ENCODE data around the gene MAPKBP1. TPM values are rescaled to one million over a fixed set of nuclear protein-coding genes. Genes with fewer than 3 reads are reported as not detected.

MAPKBP1 gene
- total and polyA plus RNA-seq, 2 of the 8 experiments (the other 6 are each of a cell fraction or from before 2014, with no cell fraction given), result 4.3 to 11.3 TPM

- H3K79me1 ChIP-seq (ENCODE audit: low read depth, low read length), result no peaks in the 10 kb centered on the region
- no peak overlapping the region for H2BK20ac ChIP-seq (ENCODE audit: low read length)
- ChIA-PET CTCF (ENCODE audit: partially characterized antibody) (interaction anchor here (0.8 to 3.6 kb wide), 9 partner anchors 9 to 45 kb away, joined by 3 to 21 read pairs (median 7); partner anchors contain the start of gene PLA2G4B), POLR2A (ENCODE audit: partially characterized antibody) (interaction anchor here (1.1 kb wide), 1 partner anchor 30 kb away, joined by 3 read pairs; no protein-coding TSS in a partner anchor)
- DNase-seq (ENCODE audit: low read depth in 1 of 2, low spot score in 2 of 2) (no peak), FAIRE-seq (no peak)
- no peak overlapping the region for H3K9ac ChIP-seq (replicated peaks in 1 of 4; ENCODE audit: extremely low read depth in 1 of 4, low read depth in 3 of 4, low read length in 3 of 4)
- H3K18ac ChIP-seq (ENCODE audit: extremely low read depth, low read length), result no peak overlapping the region
- no peak overlapping the region for H2AK5ac ChIP-seq (ENCODE audit: low read depth, low read length)
- no peaks in the 10 kb centered on the region for H3K36me3 ChIP-seq (ENCODE audit: control insufficient read depth in 2 of 4, insufficient read depth in 4 of 4, low read length in 3 of 4)
- H3K27ac ChIP-seq (ENCODE audit: low read depth, low read length), result no peak overlapping the region
- no peaks in the 10 kb centered on the region for H3K79me2 ChIP-seq (ENCODE audit: control insufficient read depth in 1 of 2, insufficient read depth in 2 of 2, low read length in 2 of 2)
- H3K56ac ChIP-seq (replicated peaks; ENCODE audit: insufficient read length, low read depth, low read length), result no peak overlapping the region
- H4K5ac ChIP-seq (ENCODE audit: insufficient read length, low read depth, low read length), result no peak overlapping the region
- no peak overlapping the region for H2BK12ac ChIP-seq (ENCODE audit: low read depth, low read length)
- H4K20me1 ChIP-seq (replicated peaks in 1 of 2; ENCODE audit: control insufficient read depth in 1 of 2, insufficient read depth in 2 of 2, low read length in 2 of 2), result no peaks in the 10 kb centered on the region
- H3K23me2 ChIP-seq (ENCODE audit: low read depth, low read length), result no peaks in the 10 kb centered on the region
- H3K27me3 ChIP-seq (replicated peaks in 1 of 4; ENCODE audit: control insufficient read depth in 3 of 4, extremely low read depth in 1 of 4, insufficient read depth in 3 of 4, low read length in 3 of 4), result no peaks in the 10 kb centered on the region; a peak in 1 of 7 replicates
- H3K14ac ChIP-seq (ENCODE audit: insufficient read length), result no peak overlapping the region
- H3K4me3 ChIP-seq (ENCODE audit: extremely low read depth in 1 of 4, insufficient read depth in 2 of 4, low read depth in 3 of 4, low read length in 4 of 4), result no peak overlapping the region
- no peak overlapping the region for H3K4me2 ChIP-seq (ENCODE audit: insufficient read depth in 1 of 2, low read depth in 2 of 2, low read length in 2 of 2)
- H4K91ac ChIP-seq (replicated peaks; ENCODE audit: insufficient read length, low read length), result no peak overlapping the region
- H3K4ac ChIP-seq (replicated peaks; ENCODE audit: insufficient read length, low read depth, low read length), result no peak overlapping the region
- no peak for TF ChIP-seq NRF1 (IDR thresholded peaks at IDR 0.05; ENCODE audit: low read depth, low read length)
- no peak for TF ChIP-seq CTCF (IDR thresholded peaks at IDR 0.05; ENCODE audit: control extremely low read depth in 1 of 3, insufficient read depth in 1 of 3, low read depth in 1 of 3, low read length in 3 of 3)
- no peak for TF ChIP-seq TAF7 (optimal IDR thresholded peaks at IDR 0.05; ENCODE audit: borderline replicate concordance, low read depth, low read length)
- TF ChIP-seq SIN3A (conservative IDR thresholded peaks at IDR 0.05 in 1 of 2, IDR thresholded peaks at IDR 0.05 in 1 of 2; ENCODE audit: low read depth in 1 of 2, low read length in 2 of 2), result no peak
- no peak for TF ChIP-seq BCL11A (IDR thresholded peaks at IDR 0.05; ENCODE audit: low read depth in 2 of 2, low read length in 2 of 2)
- no peak overlapping the region for H3K23ac ChIP-seq (ENCODE audit: insufficient read length)
- no peak overlapping the region for H2BK120ac ChIP-seq (replicated peaks; ENCODE audit: low read depth, low read length)
- H4K8ac ChIP-seq (ENCODE audit: extremely low read depth, insufficient read depth, low read length), result peak overlapping the region; percentile 87; the same call in 1 of the 2 replicates
- no peak overlapping the region for H2BK15ac ChIP-seq (ENCODE audit: low read length)
- no peak overlapping the region for H2BK5ac ChIP-seq (ENCODE audit: low read depth, low read length)
- H3K4me1 ChIP-seq (replicated peaks in 1 of 4; ENCODE audit: control insufficient read depth in 3 of 4, insufficient read depth in 4 of 4, low read length in 3 of 4), result peaks cover 0 to 11% (median 2%) of the 10 kb centered on the region in 4 experiments; a peak in 3 of 7 replicates
- no peak overlapping the region for H2AFZ ChIP-seq (ENCODE audit: low read length)
- 90% methylated on average over 12 of the region's 12 CpGs; no CpG with 5 or more reads in 1 of the 2 experiments for WGBS, 2 experiments (ENCODE audit: extremely low coverage in 1 of 2, insufficient coverage in 1 of 2, insufficient read length in 1 of 2, insufficient replicate concordance in 2 of 2, low coverage in 1 of 2, low lambda C conversion rate in 2 of 2, missing lambda C conversion rate in 1 of 2)
- no peaks in the 10 kb centered on the region for H3K9me3 ChIP-seq (ENCODE audit: insufficient read depth in 2 of 2, low read depth in 1 of 2, low read length in 1 of 2)
These were observed 82.4 kb downstream of the MAPKBP1 start for GRCh38 chr15:41856716-41857115.

Measured in H1 (cell line).